SJSA1 (cell line): ENCODE data around the gene LDLRAD3. TPM values are rescaled to one million over a fixed set of nuclear protein-coding genes. Genes with fewer than 3 reads are reported as not detected.

Experiments used
- DNase-seq, 2 experiments: peaks; one replicate each; pipeline ENCODE4 v3.0.0-alpha.2; 2015 to 2020; ENCODE audit warnings: low spot score in 2 of 2, low read depth in 1 of 2
- H3K27ac ChIP-seq: fragments of 250-450 bp; sonication (Bioruptor Pico); 2 replicates; pipeline ENCODE4 v1.5.1; 2020; ENCODE audit warnings: mild to moderate bottlenecking, moderate library complexity
- H3K27me3 ChIP-seq: fragments of 250-450 bp; sonication (Bioruptor Pico); replicated peaks from 2 replicates; pipeline ENCODE4 v1.5.1; 2020; ENCODE audit warnings: mild to moderate bottlenecking, moderate library complexity
- H3K36me3 ChIP-seq: fragments of 250-450 bp; sonication (Bioruptor Pico); 2 replicates; pipeline ENCODE4 v1.5.1; 2020; ENCODE audit warnings: mild to moderate bottlenecking
- H3K4me1 ChIP-seq: fragments of 250-450 bp; sonication (Bioruptor Pico); replicated peaks from 2 replicates; pipeline ENCODE4 v1.6.1; 2021; ENCODE audit warnings: mild to moderate bottlenecking
- H3K4me3 ChIP-seq: fragments of 250-450 bp; sonication (Bioruptor Pico); 2 replicates; pipeline ENCODE4 v1.5.1; 2020; ENCODE audit warnings: mild to moderate bottlenecking
- H3K9me3 ChIP-seq: fragments of 250-450 bp; sonication (Bioruptor Pico); replicated peaks from 2 replicates; pipeline ENCODE4 v1.5.1; 2020; ENCODE audit warnings: mild to moderate bottlenecking
- total RNA-seq: library from RNA; depleted of rRNA; stranded (reverse); fragments of >200 nt; shearing (Covaris generic); gene quantifications from 2 replicates; pipeline ENCODE4 v1.2.3, GENCODE V29; 2014

The LDLRAD3 gene
- total RNA-seq, 1 experiment from 2014 or later = 5.8 TPM

GRCh38 chr11:36069576-36070212, 125.8 kb downstream of the LDLRAD3 start:
- H3K36me3 ChIP-seq = no peaks in the 10 kb centered on the region
- H3K27ac ChIP-seq = no peak overlapping the region

GRCh38 chr11:36070213-36070953, 126.5 kb downstream of the LDLRAD3 start:
- Histone ChIP-seq H3K27me3 (no peaks in the 10 kb centered on the region), H3K36me3 (no peaks in the 10 kb centered on the region), H3K27ac (no peak overlapping the region), H3K4me3 (no peak overlapping the region), H3K9me3 (no peaks in the 10 kb centered on the region), H3K4me1 (peaks cover 26% of the 10 kb centered on the region)
- DNase-seq = no peak

More at GRCh38 chr11:36069576-36070212, 125.8 kb downstream of the LDLRAD3 start:
- no peak for DNase-seq
- Histone ChIP-seq H3K4me3 (no peak overlapping the region), H3K9me3 (no peaks in the 10 kb centered on the region), H3K4me1 (peaks cover 19% of the 10 kb centered on the region), H3K27me3 (no peaks in the 10 kb centered on the region)

- Histone ChIP-seq H3K27me3 (no peaks in the 10 kb centered on the region), H3K9me3 (no peaks in the 10 kb centered on the region), H3K4me1 (peaks cover 32% of the 10 kb centered on the region), H3K27ac (no peak overlapping the region), H3K4me3 (no peak overlapping the region), H3K36me3 (no peaks in the 10 kb centered on the region)
- DNase-seq = no peak
Observed at GRCh38 chr11:36070954-36071330, 127.1 kb downstream of the LDLRAD3 start.

GRCh38 chr11:36071917-36072500, 128.1 kb downstream of the LDLRAD3 start:
- H3K27ac ChIP-seq = no peak overlapping the region
- H3K27me3 ChIP-seq = no peaks in the 10 kb centered on the region
- H3K4me3 ChIP-seq = no peak overlapping the region
- H3K36me3 ChIP-seq = no peaks in the 10 kb centered on the region
- no peaks in the 10 kb centered on the region for H3K9me3 ChIP-seq
- H3K4me1 ChIP-seq = peaks cover 32% of the 10 kb centered on the region
- DNase-seq = no peak

GRCh38 chr11:36073411-36074203, 129.7 kb downstream of the LDLRAD3 start:
- Histone ChIP-seq H3K4me3 (no peak overlapping the region), H3K4me1 (peaks cover 44% of the 10 kb centered on the region), H3K27ac (no peak overlapping the region), H3K36me3 (no peaks in the 10 kb centered on the region), H3K9me3 (no peaks in the 10 kb centered on the region), H3K27me3 (no peaks in the 10 kb centered on the region)
- peak in 1 of 2 experiments; percentile 31 for DNase-seq

GRCh38 chr11:36074941-36075431, 131.1 kb downstream of the LDLRAD3 start:
- H3K27ac ChIP-seq = 0 out of 2 replicates have a peak overlapping the region, but pooled peaks have one; percentile 14
- H3K4me3 ChIP-seq = no peak overlapping the region
- no peaks in the 10 kb centered on the region for H3K9me3 ChIP-seq
- DNase-seq = peak in 1 of 2 experiments; percentile 44
- H3K36me3 ChIP-seq = no peaks in the 10 kb centered on the region
- H3K27me3 ChIP-seq = no peaks in the 10 kb centered on the region
- peaks cover 44% of the 10 kb centered on the region for H3K4me1 ChIP-seq

DNA sequence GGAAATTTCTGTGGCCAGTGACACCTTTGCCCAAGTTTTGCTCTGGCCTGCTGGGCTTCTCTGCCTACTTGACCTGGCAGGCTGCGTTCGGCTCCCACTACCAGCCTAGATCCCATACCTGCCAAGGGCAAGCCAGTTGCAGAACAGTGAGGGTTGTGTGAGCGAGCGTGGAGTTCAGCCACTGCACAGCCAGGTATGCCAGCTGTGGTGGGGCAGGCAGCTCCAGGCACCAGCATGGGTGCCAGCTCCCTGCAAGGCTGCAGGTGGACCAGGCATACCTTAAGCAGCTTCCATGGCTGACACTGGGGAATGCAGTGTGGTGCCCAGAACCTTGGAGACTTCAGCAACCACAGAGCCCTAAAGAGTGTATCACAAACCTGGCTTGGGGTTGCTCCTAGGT, 133.5 kb downstream of the LDLRAD3 start:
- Histone ChIP-seq H3K4me1 (peaks cover 44% of the 10 kb centered on the region), H3K9me3 (no peaks in the 10 kb centered on the region), H3K27ac (no peak overlapping the region), H3K27me3 (no peaks in the 10 kb centered on the region), H3K36me3 (no peaks in the 10 kb centered on the region), H3K4me3 (no peak overlapping the region)
- no peak for DNase-seq

- no peak for DNase-seq
- no peaks in the 10 kb centered on the region for H3K27me3 ChIP-seq
- no peak overlapping the region for H3K27ac ChIP-seq
- H3K4me3 ChIP-seq = no peak overlapping the region
- H3K9me3 ChIP-seq = no peaks in the 10 kb centered on the region
- no peaks in the 10 kb centered on the region for H3K36me3 ChIP-seq
- H3K4me1 ChIP-seq = peaks cover 41% of the 10 kb centered on the region
Observed at GRCh38 chr11:36077886-36078685, 134.2 kb downstream of the LDLRAD3 start.

- H3K36me3 ChIP-seq = no peaks in the 10 kb centered on the region
- peaks cover 35% of the 10 kb centered on the region for H3K4me1 ChIP-seq
- H3K4me3 ChIP-seq = no peak overlapping the region
- no peak overlapping the region for H3K27ac ChIP-seq
- H3K9me3 ChIP-seq = no peaks in the 10 kb centered on the region
- no peaks in the 10 kb centered on the region for H3K27me3 ChIP-seq
- DNase-seq = no peak
Observed at GRCh38 chr11:36078686-36079055, 134.8 kb downstream of the LDLRAD3 start.

DNA sequence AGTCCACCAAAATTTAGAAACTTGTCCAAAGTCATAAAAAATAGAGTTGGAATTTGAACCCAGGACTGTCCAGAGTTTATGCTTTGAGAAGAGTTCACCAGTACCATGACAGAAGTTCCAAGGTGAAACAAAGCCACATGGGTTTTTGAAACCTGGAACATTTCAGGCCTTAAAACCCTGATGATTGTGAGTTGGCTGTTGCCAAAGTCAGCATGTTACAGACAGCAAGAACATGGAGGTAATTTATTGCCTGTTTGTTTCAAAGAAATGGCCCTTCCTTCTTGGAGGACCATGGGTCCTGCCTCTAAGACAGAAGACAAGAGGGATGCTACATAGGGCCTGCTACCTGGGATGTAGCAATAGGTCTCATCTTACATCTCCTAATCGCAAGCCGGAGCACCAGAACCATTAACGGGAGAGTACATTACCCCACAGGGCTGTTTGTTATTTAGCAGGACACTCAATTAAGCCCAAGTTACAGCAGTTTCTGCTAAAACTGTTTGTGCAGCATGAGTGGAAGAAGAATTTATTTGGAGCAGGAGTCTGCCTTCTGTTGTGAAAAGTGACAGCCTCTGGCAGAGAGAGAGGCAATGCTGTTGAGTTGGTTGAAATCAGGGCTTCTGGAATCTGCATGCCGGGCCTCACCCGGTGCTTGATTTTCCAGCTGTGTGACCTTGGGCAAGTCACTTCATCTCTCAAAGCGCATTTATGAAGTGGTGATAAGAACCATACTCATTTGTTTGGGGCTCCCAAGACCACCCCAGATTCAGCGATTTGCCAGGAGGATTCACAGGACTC, 136.2 kb downstream of the LDLRAD3 start:
- H3K36me3 ChIP-seq = no peaks in the 10 kb centered on the region
- peaks cover 21% of the 10 kb centered on the region for H3K4me1 ChIP-seq
- no peak for DNase-seq
- H3K4me3 ChIP-seq = no peak overlapping the region
- no peak overlapping the region for H3K27ac ChIP-seq
- no peaks in the 10 kb centered on the region for H3K27me3 ChIP-seq
- H3K9me3 ChIP-seq = no peaks in the 10 kb centered on the region

DNA sequence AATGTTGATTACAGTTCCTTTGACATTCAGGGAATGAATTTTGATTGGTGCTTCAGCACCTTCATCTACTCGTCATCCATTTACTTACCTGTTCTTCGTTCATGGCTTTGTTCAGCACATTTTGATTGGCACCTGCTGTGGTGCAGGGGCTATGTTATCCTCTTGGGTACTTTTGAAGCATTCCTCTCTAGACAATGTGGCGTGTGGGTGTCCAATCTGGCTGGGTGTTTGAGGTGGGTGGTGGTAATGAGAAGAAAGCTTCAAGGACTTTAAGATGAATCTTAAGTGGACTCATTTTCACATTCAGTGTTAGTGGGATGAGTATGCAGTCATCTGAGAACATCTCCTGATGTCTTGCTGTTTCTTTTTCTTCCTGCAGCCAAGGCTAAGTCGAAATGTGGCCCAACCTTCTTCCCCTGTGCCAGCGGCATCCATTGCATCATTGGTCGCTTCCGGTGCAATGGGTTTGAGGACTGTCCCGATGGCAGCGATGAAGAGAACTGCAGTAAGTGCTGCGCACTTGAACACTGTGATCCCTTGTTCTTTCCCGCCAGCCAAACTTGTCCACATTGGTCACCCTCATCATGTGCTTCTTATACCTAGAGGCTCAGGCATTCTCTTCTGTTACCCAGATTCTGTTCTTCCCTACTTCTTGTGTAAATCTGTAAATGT, 137.5 kb downstream of the LDLRAD3 start:
- no peak for DNase-seq
- Histone ChIP-seq H3K36me3 (no peaks in the 10 kb centered on the region), H3K27me3 (no peaks in the 10 kb centered on the region), H3K9me3 (no peaks in the 10 kb centered on the region), H3K4me3 (no peak overlapping the region), H3K4me1 (peaks cover 11% of the 10 kb centered on the region), H3K27ac (no peak overlapping the region)

DNA sequence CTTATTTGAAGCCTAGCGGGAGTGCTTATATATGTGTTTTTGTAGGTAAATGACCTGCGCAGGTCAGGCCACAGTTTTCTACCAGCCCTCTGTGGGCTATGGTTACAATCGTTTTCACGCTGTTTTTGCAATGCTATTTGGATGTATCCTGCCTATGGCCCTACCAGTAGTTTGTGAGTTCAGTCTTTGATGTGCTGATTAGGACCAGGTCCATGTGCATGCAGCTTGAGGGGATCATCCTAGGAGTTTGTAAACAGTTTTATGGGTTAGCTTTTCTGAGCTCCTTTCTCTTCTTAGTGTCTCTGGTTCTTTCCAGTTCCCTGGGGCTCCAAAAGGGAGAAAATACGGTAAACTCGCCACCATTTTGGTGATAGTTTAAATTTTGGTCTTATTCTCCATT, 142.5 kb downstream of the LDLRAD3 start:
- Histone ChIP-seq H3K4me1 (peaks cover 12% of the 10 kb centered on the region), H3K4me3 (no peak overlapping the region), H3K27ac (no peak overlapping the region), H3K9me3 (no peaks in the 10 kb centered on the region), H3K27me3 (no peaks in the 10 kb centered on the region), H3K36me3 (no peaks in the 10 kb centered on the region)
- DNase-seq = no peak
